HCT116 (cell line): ENCODE results near the gene RHPN2. TPM values are rescaled to one million over a fixed set of nuclear protein-coding genes. Genes with fewer than 3 reads are reported as not detected.

Source experiments
- ATAC-seq: fragments of 200-7000 bp; cut with Tn5 transposase; 2 replicates; pipeline ENCODE4 v1.9.1; 2020; ENCODE audit warnings: mild to moderate bottlenecking, moderate library complexity
- BruUV-seq: library from RNA; stranded (reverse); fragments of 400-500 nt; replicated peaks from 2 replicates; lab custom pipeline; 2021; lab: Mats Ljungman, UMichigan
- CTCF ChIA-PET: fragments of 300-600 bp; sonication (Branson Sonifier 250); formaldehyde crosslinking; loops from one replicate; lab custom pipeline; 2021; ENCODE audit warnings: antibody characterized with exemption; lab: Charles Lee
- POLR2A ChIA-PET: fragments of 300-600, 350-600 bp; sonication (Branson Sonifier 250); formaldehyde crosslinking; loops from one replicate; lab custom pipeline; 2021; ENCODE audit warnings: antibody characterized with exemption; lab: Charles Lee
- RAD21 ChIA-PET, 2 experiments: fragments of 300-600 bp; sonication (Branson Sonifier 250); formaldehyde crosslinking; loops; one replicate each; lab custom pipeline; 2023; ENCODE audit warnings: low total read pairs in 2 of 2; ENCODE audit not compliant: uncharacterized antibody in 2 of 2, unreplicated experiment in 2 of 2, low non-redundant PET in 1 of 2; lab: Charles Lee
- DNase-seq: peaks from one replicate; pipeline ENCODE4 v3.0.0-alpha.2; 2010; ENCODE audit warnings: low read depth, low spot score
- H2AFZ ChIP-seq: fragments of 200-600 bp; shearing (Covaris generic), sonication (generic); 2 replicates; pipeline ENCODE4 v1.6.1; 2017; ENCODE audit warnings: low read depth, mixed run types, mixed read lengths, antibody characterized with exemption, low read length; ENCODE audit not compliant: poor library complexity, severe bottlenecking
- H3K27ac ChIP-seq: 2 replicates; pipeline ENCODE4 v1.5.1; 2012; ENCODE audit warnings: low read depth, low read length
- H3K27me3 ChIP-seq: fragments of 200-600 bp; sonication (generic); 2 replicates; pipeline ENCODE4 v1.6.1; 2016; ENCODE audit warnings: mixed run types, low read length, mixed read lengths; ENCODE audit not compliant: insufficient read depth
- H3K36me3 ChIP-seq, 2 experiments: fragments of 200-500 bp in 1 of 2; fragments of 200-600 bp in 1 of 2; sonication (Bioruptor generic) in 1 of 2; sonication (generic) in 1 of 2; 2 replicates each; pipeline versions ENCODE4 v1.5.1 to v1.6.1; 2014 to 2016; ENCODE audit warnings: low read length in 2 of 2, inconsistent platforms in 1 of 2, mixed read lengths in 1 of 2, mixed run types in 1 of 2; ENCODE audit not compliant: insufficient read depth in 2 of 2, control insufficient read depth in 1 of 2
- H3K4me1 ChIP-seq, 2 experiments: fragments of 200-600 bp in 1 of 2; sonication (generic) in 1 of 2; 2 replicates each; pipeline versions ENCODE4 v1.5.1 to v1.6.1; 2012 to 2017; ENCODE audit warnings: low read length in 2 of 2, inconsistent platforms in 1 of 2, mild to moderate bottlenecking in 1 of 2, mixed read lengths in 1 of 2, mixed run types in 1 of 2, moderate library complexity in 1 of 2; ENCODE audit not compliant: insufficient read depth in 2 of 2, control insufficient read depth in 1 of 2
- H3K4me2 ChIP-seq: fragments of 200-600 bp; sonication (generic); 2 replicates; pipeline ENCODE4 v1.6.1; 2017; ENCODE audit warnings: mixed run types, low read length, mixed read lengths
- H3K4me3 ChIP-seq, 2 experiments: fragments of 200-600 bp in 1 of 2; sonication (generic) in 1 of 2; replicated peaks in 1 of 2; 2 replicates each; pipeline ENCODE4 v1.5.1; 2011 to 2016; ENCODE audit warnings: low read length in 2 of 2, control low read depth in 1 of 2, low read depth in 1 of 2, mild to moderate bottlenecking in 1 of 2, mixed read lengths in 1 of 2, mixed run types in 1 of 2
- H3K79me2 ChIP-seq: fragments of 200-600 bp; sonication (generic); 2 replicates; pipeline ENCODE4 v1.6.1; 2017; ENCODE audit warnings: mild to moderate bottlenecking, mixed run types, low read length, moderate library complexity, mixed read lengths; ENCODE audit not compliant: insufficient read depth
- H3K9ac ChIP-seq: fragments of 200-600 bp; sonication (generic); 2 replicates; pipeline ENCODE4 v1.6.1; 2016; ENCODE audit warnings: low read length, mixed read lengths
- H3K9me2 ChIP-seq: fragments of 200-600 bp; sonication (generic), shearing (Covaris generic); 2 replicates; pipeline ENCODE4 v1.6.1; 2017; ENCODE audit warnings: mixed run types, mild to moderate bottlenecking, moderate library complexity; ENCODE audit not compliant: insufficient read depth
- H3K9me3 ChIP-seq, 2 experiments: fragments of 200-500 bp in 1 of 2; fragments of 200-600 bp in 1 of 2; sonication (Bioruptor generic) in 1 of 2; sonication (generic) in 1 of 2; 2 replicates each; pipeline ENCODE4 v1.6.1; 2014 to 2017; ENCODE audit warnings: low read length in 2 of 2, mixed read lengths in 2 of 2, inconsistent platforms in 1 of 2, low read depth in 1 of 2, mild to moderate bottlenecking in 1 of 2, mixed run types in 1 of 2, moderate library complexity in 1 of 2; ENCODE audit not compliant: control insufficient read depth in 1 of 2, insufficient read depth in 1 of 2
- H4K20me1 ChIP-seq: fragments of 200-600 bp; sonication (generic), shearing (Covaris generic); 2 replicates; pipeline ENCODE4 v1.6.1; 2017; ENCODE audit warnings: mixed run types, mild to moderate bottlenecking, moderate library complexity; ENCODE audit not compliant: insufficient read depth
- CEBPB ChIP-seq: IDR thresholded peaks from 2 replicates; pipeline ENCODE4 v1.6.1; 2012; ENCODE audit warnings: low read depth
- EGR1 ChIP-seq: IDR thresholded peaks from 2 replicates; pipeline ENCODE4 v1.6.1; 2012; ENCODE audit warnings: low read depth
- ELF1 ChIP-seq: IDR thresholded peaks from 2 replicates; pipeline ENCODE4 v1.6.1; 2012; ENCODE audit warnings: low read depth, borderline replicate concordance
- EZH2 ChIP-seq: fragments of 200-600 bp; sonication (generic); IDR thresholded peaks from 2 replicates; pipeline ENCODE4 v1.6.1; 2017; ENCODE audit warnings: antibody characterized with exemption, mixed run types
- EZH2phosphoT487 ChIP-seq: fragments of 200-600 bp; IDR thresholded peaks from 2 replicates; pipeline ENCODE4 v1.6.1; 2018; ENCODE audit warnings: antibody characterized with exemption, borderline replicate concordance
- FOSL1 ChIP-seq: IDR thresholded peaks from 2 replicates; pipeline ENCODE4 v1.6.1; 2012; ENCODE audit warnings: low read depth
- JUND ChIP-seq: IDR thresholded peaks from 2 replicates; pipeline ENCODE4 v1.6.1; 2012
- POLR2A ChIP-seq: IDR thresholded peaks from 2 replicates; pipeline ENCODE4 v1.7.0; 2011; ENCODE audit warnings: borderline replicate concordance; ENCODE audit not compliant: insufficient read depth, insufficient read length; ENCODE audit errors: extremely low read depth
- POLR2AphosphoS5 ChIP-seq: IDR thresholded peaks from 2 replicates; pipeline ENCODE4 v1.6.1; 2011; ENCODE audit warnings: mild to moderate bottlenecking, low read depth, low read length, moderate library complexity
- RAD21 ChIP-seq: IDR thresholded peaks from 2 replicates; pipeline ENCODE4 v1.6.1; 2012; ENCODE audit warnings: low read depth, mild to moderate bottlenecking
- REST ChIP-seq: IDR thresholded peaks from 2 replicates; pipeline ENCODE4 v1.6.1; 2012; ENCODE audit warnings: low read depth
- SIN3A ChIP-seq: IDR thresholded peaks from 2 replicates; pipeline ENCODE4 v1.6.1; 2012; ENCODE audit warnings: low read depth
- ZBTB33 ChIP-seq: IDR thresholded peaks from 2 replicates; pipeline ENCODE4 v1.6.1; 2011; ENCODE audit warnings: mild to moderate bottlenecking, low read length, moderate library complexity; ENCODE audit not compliant: insufficient replicate concordance; ENCODE audit errors: extremely low read depth
- ZFX ChIP-seq: fragments of 450-650 bp; IDR thresholded peaks from 2 replicates; pipeline ENCODE4 v1.6.1; 2017
- ZNF274 ChIP-seq: fragments of 200-500 bp; sonication (Bioruptor generic); IDR thresholded peaks from 2 replicates; pipeline ENCODE4 v1.6.1; 2014; ENCODE audit warnings: mild to moderate bottlenecking, low read depth, low read length, inconsistent platforms
- intact Hi-C: fragments of 100-400 bp; cut with micrococcal nuclease; formaldehyde crosslinking; loops from 2 replicates; pipeline ENCODE4 v1.10.0; 2022
- total RNA-seq: library from RNA; stranded (reverse); gene quantifications from one replicate; pipeline ENCODE4 v1.2.1, GENCODE V29; 2021; ENCODE audit not compliant: unreplicated experiment

The RHPN2 gene
- total RNA-seq, 1 experiment from 2014 or later: 33.3 TPM

- H3K9me3 ChIP-seq: no peaks in the 10 kb centered on the region
- ATAC-seq: no peak
- H3K4me2 ChIP-seq: peak overlapping the region; percentile 59; the same call in 1 of the 2 replicates
- ChIA-PET RAD21 (no interaction called here), CTCF (interaction anchor here (0.6 kb wide), 1 partner anchor 78 kb away, joined by 5 read pairs; no protein-coding TSS in a partner anchor), POLR2A (interaction anchor here (0.6 to 1.7 kb wide), 3 partner anchors 8 to 22 kb away, joined by 3 to 6 read pairs (median 4); no protein-coding TSS in a partner anchor)
- no peak overlapping the region for H3K4me3 ChIP-seq
- H3K27me3 ChIP-seq: no peaks in the 10 kb centered on the region
- 0 out of 2 replicates have a peak overlapping the region, but pooled peaks have one; percentile 17 for H3K27ac ChIP-seq
- H3K36me3 ChIP-seq: peaks cover 2 to 6% of the 10 kb centered on the region in 2 experiments; a peak in 1 of 4 replicates
- no TSS peak for BruUV-seq
- peaks cover 96% of the 10 kb centered on the region for H3K79me2 ChIP-seq
- no peaks in the 10 kb centered on the region; the same call in 1 of the 2 replicates for H4K20me1 ChIP-seq
- intact Hi-C loops: no loop called here
- TF ChIP-seq EZH2phosphoT487 (no peak), ZFX (no peak), SIN3A (no peak), CEBPB (no peak)
- H2AFZ ChIP-seq: no peak overlapping the region
- no peaks in the 10 kb centered on the region for H3K9me2 ChIP-seq
- no peak for DNase-seq
- H3K4me1 ChIP-seq: peaks cover 53 to 83% of the 10 kb centered on the region in 2 experiments
- H3K9ac ChIP-seq: no peak overlapping the region
Measured at GRCh38 chr19:33055718-33056117, 9.0 kb downstream of the RHPN2 start.

GRCh38 chr19:33054623-33055022, 10.1 kb downstream of the RHPN2 start:
- peak overlapping the region; percentile 29 for H3K9ac ChIP-seq
- peaks cover 96% of the 10 kb centered on the region for H3K79me2 ChIP-seq
- H3K4me2 ChIP-seq: peak overlapping the region; percentile 59
- H3K4me3 ChIP-seq: peak overlapping the region in 1 of 2 experiments; percentile 5; a peak in 1 of 4 replicates
- RAD21 ChIA-PET: no interaction called here
- no peaks in the 10 kb centered on the region for H3K27me3 ChIP-seq
- H3K36me3 ChIP-seq: peaks cover 3 to 6% of the 10 kb centered on the region in 2 experiments; a peak in 2 of 4 replicates
- H3K4me1 ChIP-seq: peaks cover 52 to 80% of the 10 kb centered on the region in 2 experiments
- CTCF ChIA-PET: no interaction called here
- ATAC-seq (peak; percentile 76), DNase-seq (peak; percentile 74)
- intact Hi-C loops: no loop called here
- BruUV-seq: no TSS peak
- no peak overlapping the region for H2AFZ ChIP-seq
- no peaks in the 10 kb centered on the region; the same call in 1 of the 2 replicates for H4K20me1 ChIP-seq
- no peaks in the 10 kb centered on the region for H3K9me3 ChIP-seq
- H3K9me2 ChIP-seq: no peaks in the 10 kb centered on the region
- POLR2A ChIA-PET: interaction anchor here (0.6 kb wide), 1 partner anchor 110 kb away, joined by 4 read pairs; no protein-coding TSS in a partner anchor
- H3K27ac ChIP-seq: peak overlapping the region; percentile 14
- TF ChIP-seq SIN3A: peak; percentile 45
- no peak for TF ChIP-seq ZFX
- TF ChIP-seq ZNF274: no peak
- TF ChIP-seq ZBTB33: no peak
- TF ChIP-seq JUND: peak; percentile 45
- TF ChIP-seq CEBPB: no peak
- TF ChIP-seq RAD21: no peak
- TF ChIP-seq POLR2A: no peak
- TF ChIP-seq EZH2: no peak
- no peak for TF ChIP-seq REST
- TF ChIP-seq ELF1: no peak
- peak; percentile 60; the same call in 1 of the 2 replicates for TF ChIP-seq POLR2AphosphoS5
- TF ChIP-seq EGR1: no peak
- TF ChIP-seq EZH2phosphoT487: no peak
- 0 out of 2 replicates have a peak, but pooled peaks have one; percentile 7 for TF ChIP-seq FOSL1
